Measurements from ENCODE around the gene FGF22. TPM values are rescaled to one million over a fixed set of nuclear protein-coding genes. Genes with fewer than 3 reads are reported as not detected.

The FGF22 gene
- total and polyA plus RNA-seq, 2 of the 13 experiments (the other 11 are each of a cell fraction or from before 2014, with no cell fraction given): 0.24 TPM; not detected in 1

DNA sequence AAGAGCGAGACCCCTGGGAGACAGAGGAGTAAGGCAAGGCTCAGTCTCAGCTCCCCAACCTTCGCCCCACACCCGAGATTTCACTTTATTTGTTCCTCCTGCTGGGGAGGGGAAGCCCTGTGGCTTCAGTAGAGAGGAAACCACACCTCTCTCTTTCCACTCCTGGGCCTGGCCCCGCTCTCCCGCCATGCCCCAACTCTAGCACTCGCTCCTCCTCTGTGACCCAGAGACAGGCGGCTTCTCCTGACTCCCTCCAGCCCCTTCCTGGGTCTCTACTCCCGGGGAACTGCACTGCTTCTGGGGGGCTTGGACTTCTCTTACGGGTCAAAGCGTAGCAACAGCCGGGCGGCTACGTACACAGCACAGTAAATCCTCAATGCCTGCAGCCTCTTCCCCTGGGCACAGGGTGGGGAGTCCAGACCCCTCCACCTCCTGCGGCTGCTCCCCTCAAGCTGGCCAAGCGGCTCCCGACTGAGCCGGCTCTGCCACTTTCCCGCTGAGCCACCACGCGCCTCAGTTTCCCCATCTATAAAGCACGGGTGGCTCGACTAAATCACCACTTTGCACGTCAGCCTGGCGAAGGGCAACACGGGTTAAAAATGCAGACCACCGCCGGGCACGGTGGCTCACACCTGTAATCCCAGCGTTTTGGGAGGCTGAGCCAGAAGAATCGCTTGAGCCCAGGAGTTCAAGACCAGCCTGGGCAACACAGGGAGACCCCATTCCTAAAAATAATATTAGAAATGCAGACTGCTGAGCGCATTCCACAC, 21.9 kb downstream of the FGF22 start (continued):
- TF ChIP-seq, protein P1, sequence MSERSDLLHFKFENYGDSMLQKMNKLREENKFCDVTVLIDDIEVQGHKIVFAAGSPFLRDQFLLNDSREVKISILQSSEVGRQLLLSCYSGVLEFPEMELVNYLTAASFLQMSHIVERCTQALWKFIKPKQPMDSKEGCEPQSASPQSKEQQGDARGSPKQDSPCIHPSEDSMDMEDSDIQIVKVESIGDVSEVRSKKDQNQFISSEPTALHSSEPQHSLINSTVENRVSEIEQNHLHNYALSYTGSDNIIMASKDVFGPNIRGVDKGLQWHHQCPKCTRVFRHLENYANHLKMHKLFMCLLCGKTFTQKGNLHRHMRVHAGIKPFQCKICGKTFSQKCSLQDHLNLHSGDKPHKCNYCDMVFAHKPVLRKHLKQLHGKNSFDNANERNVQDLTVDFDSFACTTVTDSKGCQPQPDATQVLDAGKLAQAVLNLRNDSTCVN (CRISPR knock-in tag; IDR thresholded peaks at IDR 0.05; ENCODE audit: borderline replicate concordance): no peak
- TF ChIP-seq, protein P2, sequence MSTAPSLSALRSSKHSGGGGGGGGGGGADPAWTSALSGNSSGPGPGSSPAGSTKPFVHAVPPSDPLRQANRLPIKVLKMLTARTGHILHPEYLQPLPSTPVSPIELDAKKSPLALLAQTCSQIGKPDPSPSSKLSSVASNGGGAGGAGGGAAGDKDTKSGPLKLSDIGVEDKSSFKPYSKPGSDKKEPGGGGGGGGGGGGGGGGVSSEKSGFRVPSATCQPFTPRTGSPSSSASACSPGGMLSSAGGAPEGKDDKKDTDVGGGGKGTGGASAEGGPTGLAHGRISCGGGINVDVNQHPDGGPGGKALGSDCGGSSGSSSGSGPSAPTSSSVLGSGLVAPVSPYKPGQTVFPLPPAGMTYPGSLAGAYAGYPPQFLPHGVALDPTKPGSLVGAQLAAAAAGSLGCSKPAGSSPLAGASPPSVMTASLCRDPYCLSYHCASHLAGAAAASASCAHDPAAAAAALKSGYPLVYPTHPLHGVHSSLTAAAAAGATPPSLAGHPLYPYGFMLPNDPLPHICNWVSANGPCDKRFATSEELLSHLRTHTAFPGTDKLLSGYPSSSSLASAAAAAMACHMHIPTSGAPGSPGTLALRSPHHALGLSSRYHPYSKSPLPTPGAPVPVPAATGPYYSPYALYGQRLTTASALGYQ (CRISPR knock-in tag; IDR thresholded peaks at IDR 0.05): no peak
- TF ChIP-seq, protein P3, sequence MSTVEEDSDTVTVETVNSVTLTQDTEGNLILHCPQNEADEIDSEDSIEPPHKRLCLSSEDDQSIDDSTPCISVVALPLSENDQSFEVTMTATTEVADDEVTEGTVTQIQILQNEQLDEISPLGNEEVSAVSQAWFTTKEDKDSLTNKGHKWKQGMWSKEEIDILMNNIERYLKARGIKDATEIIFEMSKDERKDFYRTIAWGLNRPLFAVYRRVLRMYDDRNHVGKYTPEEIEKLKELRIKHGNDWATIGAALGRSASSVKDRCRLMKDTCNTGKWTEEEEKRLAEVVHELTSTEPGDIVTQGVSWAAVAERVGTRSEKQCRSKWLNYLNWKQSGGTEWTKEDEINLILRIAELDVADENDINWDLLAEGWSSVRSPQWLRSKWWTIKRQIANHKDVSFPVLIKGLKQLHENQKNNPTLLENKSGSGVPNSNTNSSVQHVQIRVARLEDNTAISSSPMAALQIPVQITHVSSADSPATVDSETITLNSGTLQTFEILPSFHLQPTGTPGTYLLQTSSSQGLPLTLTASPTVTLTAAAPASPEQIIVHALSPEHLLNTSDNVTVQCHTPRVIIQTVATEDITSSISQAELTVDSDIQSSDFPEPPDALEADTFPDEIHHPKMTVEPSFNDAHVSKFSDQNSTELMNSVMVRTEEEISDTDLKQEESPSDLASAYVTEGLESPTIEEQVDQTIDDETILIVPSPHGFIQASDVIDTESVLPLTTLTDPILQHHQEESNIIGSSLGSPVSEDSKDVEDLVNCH (CRISPR knock-in tag; IDR thresholded peaks at IDR 0.05): no peak
- no peak for TF ChIP-seq ZNF350 (CRISPR knock-in tag; IDR thresholded peaks at IDR 0.05; ENCODE audit: borderline replicate concordance, low read depth)
- TF ChIP-seq, protein P4, sequence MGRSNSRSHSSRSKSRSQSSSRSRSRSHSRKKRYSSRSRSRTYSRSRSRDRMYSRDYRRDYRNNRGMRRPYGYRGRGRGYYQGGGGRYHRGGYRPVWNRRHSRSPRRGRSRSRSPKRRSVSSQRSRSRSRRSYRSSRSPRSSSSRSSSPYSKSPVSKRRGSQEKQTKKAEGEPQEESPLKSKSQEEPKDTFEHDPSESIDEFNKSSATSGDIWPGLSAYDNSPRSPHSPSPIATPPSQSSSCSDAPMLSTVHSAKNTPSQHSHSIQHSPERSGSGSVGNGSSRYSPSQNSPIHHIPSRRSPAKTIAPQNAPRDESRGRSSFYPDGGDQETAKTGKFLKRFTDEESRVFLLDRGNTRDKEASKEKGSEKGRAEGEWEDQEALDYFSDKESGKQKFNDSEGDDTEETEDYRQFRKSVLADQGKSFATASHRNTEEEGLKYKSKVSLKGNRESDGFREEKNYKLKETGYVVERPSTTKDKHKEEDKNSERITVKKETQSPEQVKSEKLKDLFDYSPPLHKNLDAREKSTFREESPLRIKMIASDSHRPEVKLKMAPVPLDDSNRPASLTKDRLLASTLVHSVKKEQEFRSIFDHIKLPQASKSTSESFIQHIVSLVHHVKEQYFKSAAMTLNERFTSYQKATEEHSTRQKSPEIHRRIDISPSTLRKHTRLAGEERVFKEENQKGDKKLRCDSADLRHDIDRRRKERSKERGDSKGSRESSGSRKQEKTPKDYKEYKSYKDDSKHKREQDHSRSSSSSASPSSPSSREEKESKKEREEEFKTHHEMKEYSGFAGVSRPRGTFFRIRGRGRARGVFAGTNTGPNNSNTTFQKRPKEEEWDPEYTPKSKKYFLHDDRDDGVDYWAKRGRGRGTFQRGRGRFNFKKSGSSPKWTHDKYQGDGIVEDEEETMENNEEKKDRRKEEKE (IDR thresholded peaks at IDR 0.05): no peak
- TF ChIP-seq BRCA1 (CRISPR knock-in tag; IDR thresholded peaks at IDR 0.05): no peak
- TF ChIP-seq NFRKB (IDR thresholded peaks at IDR 0.05): no peak
- TF ChIP-seq GABPB1 (CRISPR knock-in tag; IDR thresholded peaks at IDR 0.05): no peak
- TF ChIP-seq ZNF772 (CRISPR knock-in tag; IDR thresholded peaks at IDR 0.05): no peak
- no peak for TF ChIP-seq ARID2 (CRISPR knock-in tag; IDR thresholded peaks at IDR 0.05; ENCODE audit: borderline replicate concordance)
- no peak for TF ChIP-seq ZNF788 (CRISPR knock-in tag; IDR thresholded peaks at IDR 0.05; ENCODE audit: borderline replicate concordance)
- TF ChIP-seq ZNF572 (CRISPR knock-in tag; IDR thresholded peaks at IDR 0.05): no peak
- TF ChIP-seq TP53 (CRISPR knock-in tag; conservative IDR thresholded peaks at IDR 0.05): no peak
- no peak for TF ChIP-seq ZNF570 (CRISPR knock-in tag; IDR thresholded peaks at IDR 0.05; ENCODE audit: borderline replicate concordance)
- TF ChIP-seq, protein P5, sequence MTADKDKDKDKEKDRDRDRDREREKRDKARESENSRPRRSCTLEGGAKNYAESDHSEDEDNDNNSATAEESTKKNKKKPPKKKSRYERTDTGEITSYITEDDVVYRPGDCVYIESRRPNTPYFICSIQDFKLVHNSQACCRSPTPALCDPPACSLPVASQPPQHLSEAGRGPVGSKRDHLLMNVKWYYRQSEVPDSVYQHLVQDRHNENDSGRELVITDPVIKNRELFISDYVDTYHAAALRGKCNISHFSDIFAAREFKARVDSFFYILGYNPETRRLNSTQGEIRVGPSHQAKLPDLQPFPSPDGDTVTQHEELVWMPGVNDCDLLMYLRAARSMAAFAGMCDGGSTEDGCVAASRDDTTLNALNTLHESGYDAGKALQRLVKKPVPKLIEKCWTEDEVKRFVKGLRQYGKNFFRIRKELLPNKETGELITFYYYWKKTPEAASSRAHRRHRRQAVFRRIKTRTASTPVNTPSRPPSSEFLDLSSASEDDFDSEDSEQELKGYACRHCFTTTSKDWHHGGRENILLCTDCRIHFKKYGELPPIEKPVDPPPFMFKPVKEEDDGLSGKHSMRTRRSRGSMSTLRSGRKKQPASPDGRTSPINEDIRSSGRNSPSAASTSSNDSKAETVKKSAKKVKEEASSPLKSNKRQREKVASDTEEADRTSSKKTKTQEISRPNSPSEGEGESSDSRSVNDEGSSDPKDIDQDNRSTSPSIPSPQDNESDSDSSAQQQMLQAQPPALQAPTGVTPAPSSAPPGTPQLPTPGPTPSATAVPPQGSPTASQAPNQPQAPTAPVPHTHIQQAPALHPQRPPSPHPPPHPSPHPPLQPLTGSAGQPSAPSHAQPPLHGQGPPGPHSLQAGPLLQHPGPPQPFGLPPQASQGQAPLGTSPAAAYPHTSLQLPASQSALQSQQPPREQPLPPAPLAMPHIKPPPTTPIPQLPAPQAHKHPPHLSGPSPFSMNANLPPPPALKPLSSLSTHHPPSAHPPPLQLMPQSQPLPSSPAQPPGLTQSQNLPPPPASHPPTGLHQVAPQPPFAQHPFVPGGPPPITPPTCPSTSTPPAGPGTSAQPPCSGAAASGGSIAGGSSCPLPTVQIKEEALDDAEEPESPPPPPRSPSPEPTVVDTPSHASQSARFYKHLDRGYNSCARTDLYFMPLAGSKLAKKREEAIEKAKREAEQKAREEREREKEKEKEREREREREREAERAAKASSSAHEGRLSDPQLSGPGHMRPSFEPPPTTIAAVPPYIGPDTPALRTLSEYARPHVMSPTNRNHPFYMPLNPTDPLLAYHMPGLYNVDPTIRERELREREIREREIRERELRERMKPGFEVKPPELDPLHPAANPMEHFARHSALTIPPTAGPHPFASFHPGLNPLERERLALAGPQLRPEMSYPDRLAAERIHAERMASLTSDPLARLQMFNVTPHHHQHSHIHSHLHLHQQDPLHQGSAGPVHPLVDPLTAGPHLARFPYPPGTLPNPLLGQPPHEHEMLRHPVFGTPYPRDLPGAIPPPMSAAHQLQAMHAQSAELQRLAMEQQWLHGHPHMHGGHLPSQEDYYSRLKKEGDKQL (CRISPR knock-in tag; IDR thresholded peaks at IDR 0.05; ENCODE audit: low read depth): no peak
